Measurements from ENCODE around the gene PDHX.
A peak's percentile ranks its signal among the peaks of the same experiment; 100 is the strongest.
"Not testable (repeated sequence)": the region's sequence is repeated elsewhere in the genome, so short reads cannot be mapped to it uniquely, and the experiment has no call there.

Gene PDHX

DNA sequence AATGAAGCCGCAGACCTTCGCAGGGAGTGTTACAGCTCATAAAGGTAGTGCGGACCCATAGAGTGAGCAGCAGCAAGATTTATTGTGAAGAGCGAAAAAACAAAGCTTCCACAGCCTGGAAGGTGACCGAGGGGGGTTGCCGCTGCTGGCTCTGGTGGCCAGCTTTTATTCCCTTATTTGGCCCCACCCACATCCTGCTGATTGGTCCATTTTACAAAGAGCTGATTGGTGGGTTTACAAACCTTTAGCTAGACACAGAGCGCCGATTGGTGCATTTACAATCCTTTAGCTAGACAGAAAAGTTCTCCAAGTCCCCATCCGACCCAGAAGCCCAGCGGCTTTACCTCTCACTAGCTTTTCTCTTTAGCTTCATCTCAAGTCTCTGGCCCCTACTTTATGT lies 2.9 kb upstream of the PDHX start:
- DNase-seq, result not testable (repeated sequence)

DNA sequence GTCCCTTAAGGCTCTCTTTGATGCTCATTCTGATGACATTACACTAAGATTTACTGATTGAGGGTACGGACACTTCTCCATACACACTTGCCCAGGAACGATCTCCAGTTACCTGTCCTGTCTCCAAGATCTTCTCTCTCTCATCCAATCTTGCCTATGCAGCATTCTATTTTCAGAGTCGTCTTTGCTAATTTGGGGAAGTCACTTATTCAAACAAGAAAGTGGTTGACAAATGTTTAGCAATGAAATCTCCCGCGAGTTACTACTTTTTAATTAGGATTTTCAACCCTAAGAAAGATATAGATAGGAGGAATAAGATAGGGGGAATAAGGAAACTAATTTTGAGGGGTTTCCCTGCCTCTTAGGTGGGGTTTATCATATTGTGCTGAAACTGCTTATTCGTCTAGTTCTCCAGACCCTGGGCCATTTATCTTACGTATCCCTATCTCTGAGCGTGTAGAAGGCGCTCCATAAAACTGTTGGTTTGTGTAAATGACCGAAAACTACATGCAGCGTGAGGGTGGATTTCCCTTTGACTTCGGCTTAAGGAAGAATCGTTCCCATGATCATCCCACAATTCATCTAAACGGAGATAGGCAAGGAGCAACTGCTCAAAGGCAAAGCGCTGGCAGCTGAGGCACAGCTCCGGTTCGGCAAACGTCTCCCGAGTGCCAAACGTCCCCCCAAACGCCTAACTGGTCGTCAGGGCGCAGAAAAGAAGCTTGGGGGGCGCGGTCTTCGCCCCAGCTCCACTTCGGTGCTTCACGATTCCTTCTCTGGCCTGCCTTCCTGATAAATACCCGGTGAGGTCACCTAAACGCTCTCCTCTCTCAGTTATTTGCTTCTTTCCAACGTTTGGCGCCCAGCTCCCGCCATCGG lies 1.0 kb upstream of the PDHX start:
- no peak for DNase-seq

DNA sequence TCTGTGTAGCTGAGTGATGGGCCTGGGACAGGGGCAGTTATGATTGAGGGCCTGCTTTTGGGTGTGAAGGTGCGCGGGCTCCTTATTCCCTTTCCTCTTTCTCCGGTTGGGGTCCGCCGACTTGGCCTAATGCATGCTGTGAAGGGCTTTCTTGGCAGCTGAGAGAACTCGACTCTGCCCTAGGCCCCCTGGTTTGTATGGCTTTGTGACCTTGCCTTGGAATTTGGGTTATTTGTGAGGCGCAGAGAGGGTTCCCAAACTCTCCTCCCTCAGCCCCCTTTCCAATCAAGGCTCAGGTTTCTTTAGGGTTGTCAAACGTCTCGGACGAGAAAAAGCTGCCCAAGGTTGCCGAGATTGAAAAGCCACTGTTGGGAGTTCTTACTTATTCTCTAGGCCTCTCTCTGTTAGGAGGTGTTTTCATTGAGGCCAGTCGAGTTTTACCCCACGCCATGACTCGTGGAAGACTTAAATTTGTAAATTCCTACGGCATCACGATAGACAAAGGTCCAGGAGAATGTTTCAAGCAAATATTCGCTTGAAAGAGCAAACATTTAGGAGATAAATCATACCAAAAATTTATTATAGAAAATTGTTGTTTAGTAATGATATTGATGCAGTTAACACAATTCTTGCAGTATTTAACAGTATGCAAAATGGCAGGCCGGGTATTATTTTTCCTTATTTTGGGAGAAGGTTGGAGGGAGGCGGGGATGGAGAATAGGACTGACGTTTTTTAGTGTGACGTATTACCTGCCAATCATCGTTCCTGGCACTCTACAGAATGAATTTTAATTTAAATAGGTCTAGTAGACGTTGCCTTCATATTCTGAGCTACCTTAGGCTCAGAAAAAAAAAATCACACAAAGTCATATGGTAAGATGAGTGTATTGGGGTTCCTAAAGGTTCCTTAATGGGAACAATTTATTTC lies 689 bp downstream of the PDHX start:
- DNase-seq, result no peak

DNA sequence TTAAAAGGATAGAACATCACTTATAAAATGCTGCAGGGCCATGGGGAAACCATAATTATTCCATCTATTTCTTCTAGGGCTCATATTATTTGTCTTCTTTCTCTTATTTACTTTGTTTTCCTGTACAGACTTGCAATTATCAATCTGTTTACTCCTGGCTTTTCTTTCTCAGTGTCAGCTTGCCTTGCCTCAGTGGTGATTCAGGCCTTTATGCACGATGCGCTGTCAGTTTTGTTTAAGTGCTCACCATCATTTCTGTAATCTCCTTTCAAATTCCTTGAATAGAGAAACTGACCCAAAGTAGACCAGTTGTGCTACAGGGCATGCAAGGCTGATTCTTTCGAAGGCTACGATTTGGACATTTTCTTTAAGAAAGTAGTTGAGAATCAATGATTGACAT lies 4.7 kb downstream of the PDHX start:
- no peak for DNase-seq

DNA sequence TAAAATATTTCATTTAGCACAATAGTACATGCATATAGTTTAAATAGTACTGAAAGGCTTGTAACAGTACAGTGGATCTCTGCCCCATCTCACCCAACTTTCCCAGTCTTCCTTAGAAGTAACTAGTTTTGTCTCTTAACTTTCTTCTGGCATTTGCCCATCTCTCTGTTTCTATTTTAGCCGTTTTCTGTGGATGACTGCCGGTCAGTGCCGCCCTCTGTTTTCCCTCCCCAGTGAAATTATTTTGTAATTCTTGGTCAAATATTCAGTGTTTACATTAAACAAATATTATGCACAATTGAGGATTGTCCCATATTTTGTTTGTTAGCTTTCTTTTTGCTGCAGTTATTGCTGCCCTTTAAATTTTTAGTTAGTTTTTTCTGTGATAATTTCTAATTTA lies 8.3 kb downstream of the PDHX start:
- DNase-seq, result no peak

DNA sequence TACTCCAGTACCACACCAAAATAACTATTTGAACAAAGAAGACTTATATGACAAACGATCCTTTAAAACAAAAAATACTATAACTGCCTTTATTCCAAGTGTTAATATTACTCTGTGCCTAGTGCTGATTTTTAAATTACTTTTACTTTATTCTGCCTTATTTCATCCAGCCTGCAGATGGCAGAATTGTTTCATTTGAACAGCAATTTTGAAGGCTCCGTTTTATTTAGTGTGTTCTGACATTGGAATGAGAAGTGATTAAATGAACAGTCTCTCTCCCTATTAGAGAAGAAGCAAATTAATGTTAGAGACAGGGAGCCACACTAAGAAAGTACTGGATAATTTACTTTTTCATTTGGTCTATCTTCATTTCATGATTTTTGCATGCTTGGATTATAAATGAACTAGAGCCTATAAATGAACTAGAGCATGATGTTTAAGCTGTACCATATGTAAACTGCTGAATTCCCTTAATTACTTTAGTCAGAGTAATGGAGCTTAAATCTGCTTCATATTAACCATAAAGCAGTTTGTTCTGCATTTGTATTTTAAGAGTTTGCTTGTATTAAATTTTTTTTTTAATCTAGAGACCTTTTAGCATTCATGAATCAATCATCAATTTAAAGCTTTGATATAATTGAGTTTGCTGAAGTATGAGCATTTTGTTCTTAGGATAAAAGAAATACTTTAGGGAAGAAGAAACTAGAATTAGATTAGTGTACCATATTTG lies 9.8 kb downstream of the PDHX start:
- peak; percentile 70 for DNase-seq

DNA sequence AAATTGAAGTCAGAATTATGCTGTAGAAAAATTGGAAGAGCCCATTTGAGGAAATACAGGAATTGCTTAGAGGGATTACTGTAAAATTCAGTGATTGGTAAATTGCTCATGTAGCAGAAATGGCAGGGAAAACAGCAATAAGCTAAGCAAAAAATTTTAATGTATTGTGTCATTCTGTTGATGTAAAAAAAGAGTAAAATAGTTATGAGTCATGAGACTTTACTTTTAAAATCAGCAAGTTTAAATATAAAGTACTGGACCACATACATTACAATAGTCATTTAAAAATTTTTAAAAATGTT lies 10.4 kb downstream of the PDHX start:
- no peak for DNase-seq

DNA sequence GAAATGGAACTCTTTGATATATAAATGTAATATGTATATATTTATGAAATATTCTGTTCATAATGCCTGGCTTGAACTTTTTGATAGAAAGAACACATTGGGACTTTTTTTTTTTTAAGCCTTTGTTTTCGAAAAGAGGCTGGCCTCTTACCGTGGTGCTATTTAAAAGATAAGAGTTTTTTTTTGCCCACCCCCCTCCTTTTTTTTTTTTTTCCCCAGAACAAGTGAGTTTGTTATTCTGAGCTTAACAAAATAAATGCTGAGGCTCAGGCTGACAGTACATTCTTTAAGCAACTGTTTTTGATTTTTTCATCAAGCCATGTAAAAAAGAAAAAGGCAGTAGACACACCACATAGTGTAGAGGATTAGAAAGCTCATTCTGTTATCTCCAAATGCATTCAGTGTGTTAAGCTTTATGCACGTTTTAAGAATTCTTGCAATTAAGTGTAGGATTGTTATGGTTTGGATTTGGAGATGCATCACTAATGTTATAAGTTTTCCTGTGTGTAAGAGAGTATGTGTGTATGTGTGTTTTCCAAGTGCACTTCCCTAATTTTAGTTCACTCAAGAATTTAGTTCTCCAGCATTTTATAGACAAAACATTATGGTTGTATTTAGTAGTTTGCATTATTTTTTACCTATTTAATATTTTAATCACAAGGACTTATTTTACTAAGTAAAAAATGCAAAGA lies 12.0 kb downstream of the PDHX start:
- no peak for DNase-seq

DNA sequence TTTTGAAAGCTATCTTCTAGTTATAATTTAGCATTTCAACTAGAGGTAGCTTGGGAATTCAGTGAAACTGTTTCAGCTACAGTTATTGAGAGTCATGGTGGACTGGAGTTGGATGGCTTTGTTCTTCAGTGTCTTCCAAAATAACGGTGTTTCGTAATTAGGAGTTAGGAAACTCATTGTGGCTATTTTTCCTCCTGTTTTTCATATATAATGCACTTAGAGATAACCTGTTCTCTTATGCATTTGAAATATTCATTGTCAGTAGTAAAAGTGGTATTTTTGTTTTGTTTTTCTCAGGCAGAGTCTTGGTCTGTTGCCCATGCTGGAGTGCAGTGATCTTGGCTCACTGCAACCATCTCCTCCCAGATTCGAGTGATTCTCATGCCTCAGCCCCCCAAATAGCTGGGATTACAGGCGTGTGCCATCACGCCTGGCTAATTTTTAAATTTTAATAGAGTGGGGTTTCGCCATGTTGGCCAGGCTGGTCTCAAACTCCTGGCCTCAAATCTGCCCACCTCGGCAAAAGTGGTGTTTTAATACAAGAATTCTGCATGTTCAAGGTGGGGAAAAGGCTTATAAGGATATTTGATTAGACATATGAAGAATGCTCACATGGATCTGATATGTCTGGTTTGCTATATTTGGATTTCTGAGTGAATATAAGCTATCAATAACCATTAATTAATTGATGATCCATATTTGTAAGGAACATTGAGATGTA lies 12.7 kb downstream of the PDHX start:
- DNase-seq, result no peak

DNA sequence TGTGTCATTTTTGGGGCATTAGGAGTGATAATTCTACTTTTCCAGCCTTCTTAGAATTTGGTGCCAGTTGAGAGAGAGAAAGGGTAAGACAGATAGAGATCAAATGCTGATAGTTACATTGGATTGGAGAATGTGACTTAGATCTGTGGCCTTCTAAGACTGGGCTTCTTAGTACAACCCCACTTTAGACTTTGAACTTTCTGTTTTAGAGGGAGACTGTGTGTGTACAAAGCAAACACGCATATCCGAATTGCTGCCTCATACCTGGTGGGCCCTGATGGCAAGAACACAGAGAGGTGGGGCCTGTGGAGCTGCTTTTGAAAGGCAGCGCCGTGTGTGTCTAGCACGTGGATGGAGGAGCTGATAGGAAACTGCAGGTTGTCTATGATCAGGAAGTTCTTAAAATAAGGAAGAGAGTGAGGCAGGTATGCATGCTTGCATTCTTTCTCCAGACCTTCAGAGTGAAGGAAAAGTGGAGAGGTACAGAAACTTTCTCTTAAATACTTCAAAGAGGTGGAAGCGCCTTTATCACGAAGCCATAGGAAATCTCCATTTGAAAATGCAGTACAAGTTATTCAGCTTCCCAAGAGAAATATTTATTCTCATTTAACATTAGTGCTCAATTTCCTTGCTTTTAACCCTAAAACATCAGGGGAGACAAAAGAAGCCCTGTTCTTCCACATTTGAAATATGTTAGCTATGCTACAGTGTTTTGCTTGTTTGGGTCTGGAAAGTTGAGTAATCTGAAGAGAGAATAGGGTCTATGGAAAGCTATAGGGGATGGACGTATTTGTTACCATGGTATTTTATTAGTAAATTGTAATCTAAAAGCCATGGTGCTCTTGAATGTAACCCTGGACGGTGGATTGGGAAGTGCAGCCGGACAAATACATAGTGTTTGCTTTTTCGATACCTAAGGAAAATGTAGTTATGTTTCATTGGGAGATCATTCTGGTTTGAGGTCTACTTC lies 13.7 kb downstream of the PDHX start:
- no peak for DNase-seq

DNA sequence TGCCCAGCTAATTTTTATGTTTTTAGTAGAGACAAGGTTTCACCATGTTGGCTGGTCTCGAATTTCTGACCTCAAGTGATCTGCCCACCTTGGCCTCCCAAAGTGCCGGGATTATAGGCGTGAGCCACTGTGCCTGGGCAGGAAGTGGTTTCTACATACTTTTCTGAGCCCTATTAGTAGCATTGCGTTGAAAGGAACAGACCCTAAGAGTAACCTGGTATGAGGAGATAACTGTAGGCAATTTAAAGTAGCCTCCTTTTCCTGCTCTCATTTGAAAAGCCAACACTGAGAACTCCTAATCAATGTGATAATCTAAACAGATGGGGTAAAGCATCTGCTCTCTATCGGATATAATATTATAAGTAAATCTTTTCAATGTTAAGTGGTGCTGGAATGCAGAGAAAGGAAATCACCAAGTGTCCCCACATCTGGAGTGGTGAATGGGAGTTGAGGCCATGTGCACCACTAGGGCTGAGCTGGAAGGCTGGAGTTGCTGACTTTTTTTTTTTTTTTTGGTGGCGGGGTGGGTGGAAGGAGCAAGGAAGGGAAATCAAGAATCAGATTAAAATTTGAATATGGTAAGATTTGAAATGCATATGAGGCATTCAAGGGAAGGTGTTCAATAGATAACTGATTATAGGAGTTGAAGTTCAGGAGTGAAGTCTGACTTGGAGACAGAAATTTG lies 20.7 kb downstream of the PDHX start:
- DNase-seq, result no peak

DNA sequence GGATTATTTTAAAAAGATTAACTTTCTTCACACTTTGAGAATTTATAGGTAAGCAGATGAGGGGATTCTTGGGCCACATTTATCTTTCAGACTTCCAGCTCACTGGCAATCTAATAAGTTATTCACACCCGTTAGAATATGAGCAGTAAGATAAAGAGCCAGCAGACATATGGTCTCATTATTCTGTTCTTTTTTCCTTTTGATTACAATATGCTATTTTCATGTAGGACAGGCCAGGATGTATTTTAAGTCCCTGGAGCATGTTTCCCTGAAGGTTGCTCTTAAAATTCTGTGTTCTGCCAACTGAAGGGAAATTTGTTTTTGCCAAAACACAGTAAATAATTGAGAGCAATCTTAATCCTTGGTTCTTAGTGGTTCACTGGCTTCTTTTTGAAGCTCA lies 22.2 kb downstream of the PDHX start:
- no peak for DNase-seq

DNA sequence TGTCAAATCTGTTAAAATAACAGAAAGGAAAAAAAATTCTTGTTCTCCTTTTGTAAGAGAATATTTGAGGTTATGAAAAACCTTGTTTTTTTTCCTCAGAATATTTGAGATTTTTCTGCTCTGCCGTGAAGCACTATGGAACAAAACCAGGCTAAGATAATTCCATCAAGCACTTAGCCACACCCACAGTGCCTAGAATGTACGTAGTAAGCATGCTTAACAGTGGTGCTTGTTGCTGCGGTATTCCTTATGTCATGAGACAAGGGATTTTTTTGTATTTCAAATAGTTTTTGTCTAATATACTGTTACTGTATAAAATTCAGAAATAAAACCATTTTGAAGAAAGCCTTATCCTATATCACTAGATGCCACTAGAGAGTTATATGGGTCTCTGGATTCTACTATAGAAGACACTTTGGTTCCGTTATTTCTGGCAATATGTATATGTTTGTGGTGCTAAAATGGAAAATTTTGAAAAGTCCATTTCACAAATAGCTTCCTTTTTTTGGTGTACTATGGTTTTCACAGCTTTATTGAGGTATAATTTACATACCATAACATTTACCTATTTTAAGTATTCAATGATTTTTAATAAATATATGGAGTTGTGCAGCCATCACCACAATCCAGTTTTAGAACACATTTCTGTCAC lies 23.7 kb downstream of the PDHX start:
- no peak for DNase-seq

DNA sequence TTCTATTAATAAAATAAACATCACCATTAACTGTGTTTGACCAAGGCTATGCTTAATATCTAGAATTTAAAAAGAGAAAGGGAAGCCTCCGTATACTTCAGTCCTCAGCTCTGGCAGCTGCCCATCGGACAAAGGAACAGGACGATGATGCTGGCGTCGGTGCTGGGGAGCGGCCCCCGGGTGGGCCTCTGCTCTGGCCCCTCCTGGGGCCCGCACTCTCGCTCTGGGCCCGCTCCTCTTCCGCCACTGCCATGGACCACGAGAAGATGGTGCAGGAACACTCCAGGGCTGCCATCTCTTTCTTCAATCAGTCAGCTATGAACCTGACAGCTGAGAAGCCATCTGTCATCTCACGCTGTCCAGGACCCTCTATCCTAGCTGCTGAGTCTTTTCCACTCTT lies 25.3 kb downstream of the PDHX start:
- DNase-seq, result no peak

DNA sequence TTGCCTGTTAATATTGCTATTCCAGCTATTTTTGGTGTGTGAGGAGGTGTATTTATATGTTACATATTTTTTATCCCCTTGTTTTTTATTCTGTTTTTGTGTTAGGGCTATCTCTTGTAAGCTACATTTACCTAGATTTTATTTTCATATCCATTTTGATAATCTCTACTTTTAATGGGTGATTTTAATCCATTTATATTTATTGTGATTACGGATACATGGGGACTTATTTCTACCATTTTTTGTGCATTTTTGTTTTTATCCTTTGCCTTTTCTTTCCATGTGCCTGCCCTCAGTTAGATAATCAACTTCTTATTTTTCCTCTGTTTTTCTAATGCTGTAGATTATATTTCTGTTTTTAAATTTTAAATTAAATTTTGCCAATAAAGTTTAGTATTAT lies 28.3 kb downstream of the PDHX start:
- no peak for DNase-seq

DNA sequence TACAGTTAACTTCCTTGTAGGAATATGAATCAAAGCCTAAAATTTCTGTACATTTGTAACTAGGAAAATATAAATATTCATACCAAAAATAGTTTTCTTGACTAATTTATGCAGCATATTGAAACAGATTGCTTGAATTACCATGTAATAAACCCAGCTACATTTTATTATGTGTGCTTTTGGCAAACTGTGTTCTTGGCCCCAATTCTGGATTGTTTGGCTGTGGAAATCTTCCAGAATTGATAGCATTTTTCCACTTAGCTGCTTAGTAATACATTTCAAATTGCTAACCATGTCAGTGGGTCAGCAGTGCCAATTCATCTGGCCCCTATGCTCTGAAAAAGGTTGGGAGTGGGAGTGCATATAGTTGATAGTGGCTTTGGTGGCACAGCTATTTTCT lies 32.3 kb downstream of the PDHX start:
- no peak for DNase-seq

DNA sequence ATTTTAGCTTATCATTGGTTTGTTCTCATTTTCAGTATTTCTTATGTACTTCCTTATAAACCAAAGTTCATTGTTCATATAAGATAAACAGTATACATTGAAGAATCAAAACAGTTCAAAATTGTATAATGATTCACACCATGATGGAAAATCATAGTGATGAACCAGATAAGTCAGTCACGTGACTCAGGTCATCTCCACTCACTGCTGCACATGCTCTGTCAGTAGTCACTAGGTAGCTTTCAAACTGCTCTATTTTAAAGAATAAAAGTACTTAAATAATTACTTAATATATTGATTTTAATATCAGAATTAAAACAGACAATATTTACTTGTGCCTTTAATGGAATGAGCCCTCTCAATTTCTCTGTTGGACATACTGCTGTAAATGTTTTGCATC lies 37.5 kb downstream of the PDHX start:
- no peak for DNase-seq

DNA sequence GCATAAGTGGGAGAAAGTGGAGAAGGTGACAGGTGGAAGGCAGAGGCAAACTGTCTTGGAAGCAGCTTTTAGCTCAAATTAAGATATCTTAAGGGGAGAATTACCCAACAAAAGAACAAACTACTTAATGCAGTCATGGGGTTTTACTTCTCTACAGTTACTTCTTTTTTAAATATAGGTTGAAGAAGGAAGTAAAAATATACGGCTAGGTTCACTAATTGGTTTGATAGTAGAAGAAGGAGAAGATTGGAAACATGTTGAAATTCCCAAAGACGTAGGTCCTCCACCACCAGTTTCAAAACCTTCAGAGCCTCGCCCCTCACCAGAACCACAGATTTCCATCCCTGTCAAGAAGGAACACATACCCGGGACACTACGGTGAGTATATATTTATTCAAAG lies 40.8 kb downstream of the PDHX start:
- DNase-seq, result no peak

DNA sequence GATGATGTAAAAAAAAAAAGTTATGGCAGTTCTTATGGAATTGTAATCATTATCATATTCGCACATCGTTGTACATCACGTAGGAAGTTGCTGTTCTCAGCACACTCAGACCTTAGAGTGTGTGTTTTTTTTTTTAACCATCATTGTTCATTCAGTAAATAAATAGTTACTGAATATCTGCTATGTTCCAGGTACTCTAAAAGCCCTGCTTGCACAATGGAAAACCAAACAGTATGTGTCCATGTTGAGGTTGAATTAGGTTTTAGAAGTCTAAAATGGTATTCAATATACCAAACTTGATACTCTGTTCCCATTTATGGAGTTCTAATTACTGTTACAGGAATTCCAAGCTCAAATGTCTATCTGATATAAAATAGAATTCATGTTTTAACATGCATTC lies 41.2 kb downstream of the PDHX start:
- DNase-seq, result no peak

DNA sequence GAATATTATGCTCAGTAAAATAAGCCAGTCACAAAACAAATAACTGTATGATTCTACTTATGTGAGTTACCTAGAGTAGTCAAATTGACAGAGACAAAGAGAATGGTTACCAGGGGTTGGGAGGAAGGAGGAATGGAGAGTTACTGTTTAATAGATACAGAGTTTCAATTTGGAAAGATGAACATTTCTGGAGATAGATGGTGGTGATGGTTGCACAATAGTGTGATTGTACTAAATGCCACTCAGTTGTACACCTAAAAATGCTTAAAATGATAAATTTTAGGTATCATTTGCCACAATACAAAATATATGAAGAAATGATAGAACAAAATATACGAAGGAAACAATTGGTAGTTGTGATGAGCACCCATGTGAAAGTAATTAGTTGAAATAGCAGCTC lies 43.4 kb downstream of the PDHX start:
- no peak for DNase-seq
